CD14-positive monocyte (primary cell): Measurements from ENCODE around the gene NOP16. TPM values are rescaled to one million over a fixed set of nuclear protein-coding genes. Genes with fewer than 3 reads are reported as not detected.

Source experiments
- DNase-seq, 3 donors: peaks; one replicate each; pipeline ENCODE4 v3.0.0-alpha.2; 2011 to 2022
- H2AFZ ChIP-seq: 2 replicates; pipeline ENCODE4 v1.6.0; 2012; ENCODE audit warnings: mild to moderate bottlenecking, low read depth, low read length, inconsistent platforms; ENCODE audit not compliant: insufficient read depth, poor library complexity, severe bottlenecking
- H3K27ac ChIP-seq, 2 donors: 1 replicate in 1 of 2; 2 replicates in 1 of 2; pipeline ENCODE4 v1.5.1; 2012 to 2013; ENCODE audit warnings: low read length in 2 of 2, control low read depth in 1 of 2, inconsistent platforms in 1 of 2, low read depth in 1 of 2, mild to moderate bottlenecking in 1 of 2
- H3K27me3 ChIP-seq, 2 donors: one replicate each; pipeline versions ENCODE4 v1.6.0 to v1.6.1; 2011 to 2013; ENCODE audit warnings: low read length in 2 of 2; ENCODE audit not compliant: control insufficient read depth in 2 of 2, insufficient read depth in 2 of 2
- H3K36me3 ChIP-seq, 2 donors: replicated peaks in 1 of 2; 1 replicate in 1 of 2; 2 replicates in 1 of 2; pipeline versions ENCODE4 v1.5.1 to v1.6.1; 2012 to 2013; ENCODE audit warnings: low read length in 2 of 2, control low read depth in 1 of 2, inconsistent platforms in 1 of 2, mild to moderate bottlenecking in 1 of 2; ENCODE audit not compliant: insufficient read depth in 2 of 2, control insufficient read depth in 1 of 2
- H3K4me1 ChIP-seq, 2 donors: 1 replicate in 1 of 2; 2 replicates in 1 of 2; pipeline versions ENCODE4 v1.5.1 to v1.6.1; 2012 to 2013; ENCODE audit warnings: low read length in 2 of 2, control low read depth in 1 of 2, inconsistent platforms in 1 of 2, mild to moderate bottlenecking in 1 of 2, moderate library complexity in 1 of 2; ENCODE audit not compliant: insufficient read depth in 2 of 2, control insufficient read depth in 1 of 2
- H3K4me2 ChIP-seq: replicated peaks from 2 replicates; pipeline ENCODE3; 2012; ENCODE audit warnings: low read length, moderate library complexity, mild to moderate bottlenecking; ENCODE audit not compliant: poor library complexity, severe bottlenecking; ENCODE audit errors: extremely low read depth
- H3K4me3 ChIP-seq, 3 experiments: fragments of 200-600 bp in 1 of 3; sonication (generic) in 1 of 3; replicated peaks in 1 of 3; 1 replicate in 2 of 3; 2 replicates in 1 of 3; pipeline ENCODE4 v1.5.1; 2011 to 2013; ENCODE audit warnings: low read length in 3 of 3, mild to moderate bottlenecking in 3 of 3, control low read depth in 2 of 3, low read depth in 2 of 3, inconsistent platforms in 1 of 3, moderate library complexity in 1 of 3
- H3K79me2 ChIP-seq: 2 replicates; pipeline ENCODE4 v1.6.0; 2012; ENCODE audit warnings: mild to moderate bottlenecking, control low read depth, inconsistent platforms, low read length, moderate library complexity; ENCODE audit not compliant: insufficient read depth
- H3K9ac ChIP-seq: 2 replicates; pipeline ENCODE4 v1.6.0; 2017; ENCODE audit warnings: low read length, mild to moderate bottlenecking; ENCODE audit not compliant: insufficient read depth, poor library complexity, severe bottlenecking
- H3K9me3 ChIP-seq, 2 donors: replicated peaks in 1 of 2; 1 replicate in 1 of 2; 2 replicates in 1 of 2; pipeline versions ENCODE4 v1.5.1 to v1.6.1; 2012 to 2013; ENCODE audit warnings: low read length in 2 of 2, control low read depth in 1 of 2; ENCODE audit not compliant: control insufficient read depth in 1 of 2, insufficient read depth in 1 of 2
- H4K20me1 ChIP-seq: 2 replicates; pipeline ENCODE4 v1.6.0; 2012; ENCODE audit warnings: mild to moderate bottlenecking, low read length, control low read depth, moderate library complexity; ENCODE audit not compliant: insufficient read depth
- H3K27ac Mint-ChIP-seq, 7 donors: one replicate each; pipeline ENCODE4 v1.8.0; 2020; ENCODE audit warnings: mild to moderate bottlenecking in 7 of 7, mixed read lengths in 7 of 7, moderate library complexity in 6 of 7, inconsistent platforms in 2 of 7
- H3K27me3 Mint-ChIP-seq, 3 donors: one replicate each; pipeline ENCODE4 v1.8.0; 2021 to 2022; ENCODE audit warnings: low read depth in 3 of 3, mild to moderate bottlenecking in 3 of 3, mixed read lengths in 3 of 3, moderate library complexity in 3 of 3, inconsistent platforms in 1 of 3
- H3K36me3 Mint-ChIP-seq, 2 donors: one replicate each; pipeline ENCODE4 v1.8.0; 2020; ENCODE audit warnings: mixed read lengths in 2 of 2, inconsistent platforms in 1 of 2, mild to moderate bottlenecking in 1 of 2
- H3K4me1 Mint-ChIP-seq: one replicate; pipeline ENCODE4 v1.8.0; 2020; ENCODE audit warnings: mild to moderate bottlenecking, mixed read lengths
- H3K4me3 Mint-ChIP-seq, 2 donors: one replicate each; pipeline ENCODE4 v1.8.0; 2020; ENCODE audit warnings: mild to moderate bottlenecking in 2 of 2, mixed read lengths in 2 of 2, moderate library complexity in 1 of 2
- H3K9me3 Mint-ChIP-seq, 7 donors: one replicate each; pipeline ENCODE4 v1.8.0; 2020 to 2022; ENCODE audit warnings: mixed read lengths in 7 of 7, mild to moderate bottlenecking in 6 of 7, moderate library complexity in 6 of 7, inconsistent platforms in 2 of 7
- WGBS: methylation state at CpG from one replicate; pipeline ENCODE4 v1.1.5; 2013; ENCODE audit warnings: missing lambda C conversion rate; ENCODE audit not compliant: insufficient coverage; 5-methylcytosine and 5-hydroxymethylcytosine counted together
- intact Hi-C, 2 donors: fragments of 100-400 bp; cut with micrococcal nuclease; formaldehyde crosslinking; loops; one replicate each; pipeline versions ENCODE4 v1.15.0 to v1.15.1; 2023
- polyA plus RNA-seq, 3 donors: library from polyadenylated mRNA; depleted of rRNA in 1 of 3; unstranded in 2 of 3; stranded (reverse) in 1 of 3; fragments of 300-500 nt in 2 of 3; fragments of >200 nt in 1 of 3; fragmentation: Illumina TruSeq in 2 of 3; gene quantifications; 1 replicate in 2 of 3; 2 replicates in 1 of 3; pipeline ENCODE4 v1.2.3, GENCODE V29; 2012 to 2021
- TF ChIP-seq, protein P1 (sequence below): fragments of 200-600 bp; IDR thresholded peaks from one replicate; pipeline ENCODE4 v1.8.0; 2022; ENCODE audit warnings: antibody characterized with exemption, mild to moderate bottlenecking

Gene NOP16
- polyA plus RNA-seq, 3 donors = 17.2 to 23.4 (median 17.6) TPM

DNA sequence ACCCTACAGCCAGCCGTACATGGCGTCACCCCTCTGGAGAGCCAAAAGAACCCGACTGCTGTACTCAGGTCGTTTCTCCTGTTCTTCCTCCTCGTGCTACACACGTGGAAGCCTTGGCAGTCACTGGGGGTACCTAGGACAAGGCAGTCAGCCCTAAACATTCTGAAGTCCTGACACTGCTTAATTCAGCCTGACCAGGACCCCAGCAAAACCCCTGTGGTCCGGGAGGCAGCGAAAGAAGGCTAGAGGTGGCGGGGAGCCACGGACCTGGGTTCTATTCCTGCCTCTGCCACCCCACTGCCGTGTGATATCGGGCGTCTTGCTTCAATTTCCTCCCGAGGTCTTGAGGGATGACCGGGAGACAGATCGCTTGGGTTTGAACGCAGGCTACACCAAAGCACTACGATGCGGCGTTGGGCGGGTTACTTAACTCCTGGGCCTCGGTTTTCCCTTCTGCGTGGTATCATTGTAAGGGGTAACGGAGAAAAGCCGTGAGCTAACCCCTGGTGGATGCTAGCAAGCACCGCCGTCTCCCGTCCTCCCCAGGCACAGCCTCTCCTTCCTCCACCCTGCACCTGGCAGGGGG, 23.5 kb downstream of the NOP16 start:
- peaks cover 22% of the 10 kb centered on the region for H3K4me1 Mint-ChIP-seq
- Histone ChIP-seq H2AFZ (peak overlapping the region; percentile 81), H3K9me3 (no peaks in the 10 kb centered on the region), H3K9ac (peak overlapping the region; percentile 28), H3K4me2 (peak overlapping the region; percentile 74), H4K20me1 (no peaks in the 10 kb centered on the region), H3K36me3 (no peaks in the 10 kb centered on the region), H3K4me1 (peaks cover 24 to 40% of the 10 kb centered on the region in 2 donors), H3K27ac (no peak overlapping the region), H3K4me3 (peak overlapping the region; percentile 41 to 72 (median 54)), H3K79me2 (peaks cover 13% of the 10 kb centered on the region), H3K27me3 (peaks cover 20 to 46% of the 10 kb centered on the region in 2 donors)
- intact Hi-C loops = no loop called here
- H3K27me3 Mint-ChIP-seq = peaks cover 34 to 50% (median 40%) of the 10 kb centered on the region in 3 donors
- H3K4me3 Mint-ChIP-seq = peak overlapping the region; percentile 69 to 84
- WGBS = 28% methylated on average over 9 of the region's 28 CpGs
- TF ChIP-seq, protein P1, sequence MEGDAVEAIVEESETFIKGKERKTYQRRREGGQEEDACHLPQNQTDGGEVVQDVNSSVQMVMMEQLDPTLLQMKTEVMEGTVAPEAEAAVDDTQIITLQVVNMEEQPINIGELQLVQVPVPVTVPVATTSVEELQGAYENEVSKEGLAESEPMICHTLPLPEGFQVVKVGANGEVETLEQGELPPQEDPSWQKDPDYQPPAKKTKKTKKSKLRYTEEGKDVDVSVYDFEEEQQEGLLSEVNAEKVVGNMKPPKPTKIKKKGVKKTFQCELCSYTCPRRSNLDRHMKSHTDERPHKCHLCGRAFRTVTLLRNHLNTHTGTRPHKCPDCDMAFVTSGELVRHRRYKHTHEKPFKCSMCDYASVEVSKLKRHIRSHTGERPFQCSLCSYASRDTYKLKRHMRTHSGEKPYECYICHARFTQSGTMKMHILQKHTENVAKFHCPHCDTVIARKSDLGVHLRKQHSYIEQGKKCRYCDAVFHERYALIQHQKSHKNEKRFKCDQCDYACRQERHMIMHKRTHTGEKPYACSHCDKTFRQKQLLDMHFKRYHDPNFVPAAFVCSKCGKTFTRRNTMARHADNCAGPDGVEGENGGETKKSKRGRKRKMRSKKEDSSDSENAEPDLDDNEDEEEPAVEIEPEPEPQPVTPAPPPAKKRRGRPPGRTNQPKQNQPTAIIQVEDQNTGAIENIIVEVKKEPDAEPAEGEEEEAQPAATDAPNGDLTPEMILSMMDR = no peak
- no peak for DNase-seq
- peaks cover 0 to 20% (median 4%) of the 10 kb centered on the region in 7 donors for H3K9me3 Mint-ChIP-seq
- no peak overlapping the region for H3K27ac Mint-ChIP-seq
- H3K36me3 Mint-ChIP-seq = peaks cover 0 to 3% of the 10 kb centered on the region in 2 donors

DNA sequence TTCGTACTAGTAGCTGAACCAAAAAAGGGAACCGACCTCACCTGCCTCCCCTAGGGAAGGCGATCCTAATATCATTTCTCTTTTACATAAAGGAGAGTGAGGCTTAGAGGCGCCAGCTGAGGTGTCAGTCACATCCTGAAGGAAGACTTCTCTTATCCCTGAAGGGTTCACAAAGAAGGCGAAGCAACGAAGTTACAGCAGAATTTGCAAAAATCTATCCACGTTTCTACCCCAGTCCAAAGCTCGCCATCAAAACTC, 26.2 kb downstream of the NOP16 start:
- Histone ChIP-seq H3K27ac (peak overlapping the region; percentile 7 to 68), H3K79me2 (peaks cover 15% of the 10 kb centered on the region), H3K4me2 (peak overlapping the region; percentile 99), H3K36me3 (peaks cover 3 to 19% of the 10 kb centered on the region in 2 donors), H3K4me1 (peaks cover 24 to 45% of the 10 kb centered on the region in 2 donors), H3K9ac (peak overlapping the region; percentile 81), H4K20me1 (peaks cover 4% of the 10 kb centered on the region), H3K4me3 (peak overlapping the region; percentile 64 to 96 (median 87)), H2AFZ (peak overlapping the region; percentile 82), H3K27me3 (peaks cover 16 to 35% of the 10 kb centered on the region in 2 donors), H3K9me3 (no peaks in the 10 kb centered on the region)
- intact Hi-C loops = no loop called here
- no peak for DNase-seq
- H3K9me3 Mint-ChIP-seq = peaks cover 0 to 18% (median 4%) of the 10 kb centered on the region in 7 donors
- TF ChIP-seq, protein P1 = no peak
- 77% methylated on average over 3 of the region's 8 CpGs for WGBS
- H3K27me3 Mint-ChIP-seq = peaks cover 28 to 38% (median 33%) of the 10 kb centered on the region in 3 donors
- peaks cover 27% of the 10 kb centered on the region for H3K4me1 Mint-ChIP-seq
- H3K36me3 Mint-ChIP-seq = peaks cover 10 to 16% of the 10 kb centered on the region in 2 donors
- H3K4me3 Mint-ChIP-seq = peak overlapping the region; percentile 99
- H3K27ac Mint-ChIP-seq = peak overlapping the region; percentile 26 to 94 (median 89)
